Activated CD8-positive, alpha-beta memory T cell treated with anti-CD3 and anti-CD28 coated beads, Interleukin-2, amount 50 U/mL, for 48 hours (primary cell): ENCODE data around the gene WASF2.
A peak's percentile ranks its signal among the peaks of the same experiment; 100 is the strongest.

Experiments
- DNase-seq: peaks from one replicate; pipeline ENCODE4 v3.0.0-alpha.2; 2020

The WASF2 gene

DNA sequence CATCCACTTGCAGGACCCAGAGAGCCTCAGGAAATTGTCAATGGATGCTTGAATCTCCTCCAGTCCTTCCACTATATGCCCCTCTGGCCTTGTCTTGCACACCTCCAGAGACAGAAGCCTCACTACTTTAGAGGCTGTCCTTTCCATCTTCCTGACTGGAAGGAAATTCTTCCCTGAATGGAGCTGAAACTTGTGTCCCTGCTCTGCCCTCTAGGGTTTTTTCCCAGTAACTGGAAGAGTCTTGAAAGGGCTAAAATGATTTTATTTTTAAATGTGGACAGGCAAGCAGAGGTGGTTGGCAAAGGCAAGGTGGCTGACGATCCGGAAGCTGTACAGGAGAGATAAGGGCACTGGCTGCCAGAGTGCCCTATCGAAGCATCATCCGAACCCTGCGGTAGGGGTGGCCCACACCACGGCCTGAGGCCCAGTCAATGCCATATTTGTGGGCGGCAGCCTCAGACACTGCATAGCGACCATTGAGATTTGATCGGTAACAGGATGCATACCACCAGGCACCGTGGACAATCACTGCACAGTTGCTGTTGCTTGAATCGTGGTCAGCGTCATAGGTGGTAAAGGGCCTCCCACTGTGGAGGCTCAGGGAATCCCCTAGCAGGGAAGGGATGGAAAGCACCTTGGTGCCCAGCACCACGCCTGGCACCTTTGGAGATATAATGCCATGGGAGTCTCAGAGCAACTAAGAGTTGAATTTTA is 120.9 kb downstream of the WASF2 start:
- no peak for DNase-seq

GRCh38 chr1:27367160-27367650 is 122.8 kb downstream of the WASF2 start:
- DNase-seq: no peak

- DNase-seq: peak; percentile 77
Observed at GRCh38 chr1:27366411-27367159, 123.4 kb downstream of the WASF2 start, which contains the start of gene MAP3K6. Gene MAP3K6 (minus strand): TSS chr1:27366961. CDS start chr1:27366597, 364 bp downstream.

- peak; percentile 92 for DNase-seq
Observed at GRCh38 chr1:27366113-27366410, 123.9 kb downstream of the WASF2 start.

- peak; percentile 90 for DNase-seq
Observed at GRCh38 chr1:27365372-27366112, 124.4 kb downstream of the WASF2 start.

DNA sequence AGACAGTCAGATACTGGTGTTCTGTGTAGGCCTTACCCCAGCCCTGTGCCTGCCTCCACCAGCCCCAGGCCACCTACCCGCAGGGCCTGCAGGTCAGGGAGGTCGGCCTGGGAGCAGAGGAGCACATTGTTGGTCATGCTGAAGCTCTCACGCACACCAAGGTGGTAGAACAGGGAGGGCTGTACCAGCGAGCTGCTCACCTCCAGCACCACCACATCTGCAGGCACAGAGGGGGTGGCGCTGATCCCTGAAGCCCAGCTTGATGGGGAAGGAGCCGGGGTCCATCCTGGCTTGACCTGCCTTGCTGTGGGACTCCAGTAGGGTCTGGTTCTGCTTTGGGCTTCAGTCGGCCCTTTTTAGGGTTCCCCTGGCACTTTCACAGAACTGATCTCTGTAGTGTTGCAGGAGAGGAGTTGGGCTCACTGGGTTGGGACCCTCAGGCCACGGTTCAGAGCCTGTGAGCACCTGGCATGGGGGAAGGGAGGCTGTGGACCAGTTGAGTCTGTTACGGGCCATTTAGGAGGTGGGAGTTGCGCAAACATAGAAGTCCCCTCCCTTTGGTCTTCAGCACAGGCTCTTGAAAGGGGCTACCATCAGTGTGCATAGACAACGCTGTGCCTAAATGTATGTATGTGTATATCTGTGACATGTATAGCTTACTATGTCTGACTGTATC is 125.1 kb downstream of the WASF2 start:
- DNase-seq: no peak

- DNase-seq: no peak
Observed at GRCh38 chr1:27363766-27364695, 125.9 kb downstream of the WASF2 start.

DNA sequence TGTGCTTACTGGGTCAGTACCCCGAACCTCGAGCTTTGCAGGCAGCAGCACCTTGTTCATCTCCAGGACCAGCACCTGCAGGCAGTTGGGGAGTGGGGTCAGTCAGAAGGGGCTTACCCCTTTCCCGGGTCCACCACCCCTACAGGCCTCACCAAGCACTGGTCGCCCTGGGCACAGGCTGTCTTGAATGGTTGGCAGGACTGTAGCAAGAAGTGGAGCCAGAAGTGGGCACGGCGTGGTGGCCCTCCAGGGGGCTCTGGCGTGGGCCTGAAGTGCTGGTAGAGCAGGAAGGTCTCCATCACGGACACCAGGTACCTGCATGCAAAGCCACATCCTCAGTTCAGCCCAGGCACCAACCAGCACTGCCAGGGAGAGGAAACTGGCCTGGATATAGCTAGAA is 128.4 kb downstream of the WASF2 start:
- DNase-seq: no peak

DNA sequence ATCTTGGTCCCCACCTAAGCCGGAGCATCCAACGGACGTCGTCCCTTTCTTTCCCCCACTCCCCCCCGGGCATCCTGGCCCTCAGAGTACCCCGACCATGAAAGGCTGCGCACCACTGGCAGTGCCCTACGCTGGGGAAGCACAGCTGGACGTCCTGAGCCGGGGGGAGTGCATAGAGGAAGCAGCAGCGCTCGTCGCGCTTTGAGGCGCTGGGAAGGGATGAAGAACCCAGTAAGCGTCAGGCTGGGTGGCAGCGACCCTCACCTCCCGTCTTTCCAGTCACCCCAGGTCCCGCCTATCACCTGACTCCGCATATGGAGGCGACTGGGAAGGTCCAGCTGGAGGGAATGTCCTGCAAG is 128.9 kb downstream of the WASF2 start:
- DNase-seq: no peak

GRCh38 chr1:27360159-27361043 is 129.6 kb downstream of the WASF2 start:
- peak; percentile 66 for DNase-seq

DNA sequence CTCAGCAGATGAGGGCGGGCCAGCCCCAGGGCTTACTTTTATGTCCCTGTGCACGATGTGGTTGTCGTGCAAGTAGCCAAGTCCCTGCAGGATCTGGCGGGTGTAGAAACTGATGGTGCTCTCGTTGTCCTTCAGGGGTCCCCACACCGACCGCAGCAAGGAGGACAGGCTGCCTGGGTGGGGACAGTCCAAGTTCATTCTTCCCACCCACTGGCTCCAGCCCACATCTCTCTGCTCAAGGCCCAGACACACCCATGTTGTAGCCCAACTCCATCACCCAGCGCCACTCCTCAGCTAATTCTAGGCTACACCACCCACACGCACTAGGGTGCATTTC is 130.2 kb downstream of the WASF2 start:
- DNase-seq: no peak

- DNase-seq: no peak
Observed at GRCh38 chr1:27358928-27359313, 131.0 kb downstream of the WASF2 start.

GRCh38 chr1:27358038-27358927 is 131.7 kb downstream of the WASF2 start:
- DNase-seq: no peak

DNA sequence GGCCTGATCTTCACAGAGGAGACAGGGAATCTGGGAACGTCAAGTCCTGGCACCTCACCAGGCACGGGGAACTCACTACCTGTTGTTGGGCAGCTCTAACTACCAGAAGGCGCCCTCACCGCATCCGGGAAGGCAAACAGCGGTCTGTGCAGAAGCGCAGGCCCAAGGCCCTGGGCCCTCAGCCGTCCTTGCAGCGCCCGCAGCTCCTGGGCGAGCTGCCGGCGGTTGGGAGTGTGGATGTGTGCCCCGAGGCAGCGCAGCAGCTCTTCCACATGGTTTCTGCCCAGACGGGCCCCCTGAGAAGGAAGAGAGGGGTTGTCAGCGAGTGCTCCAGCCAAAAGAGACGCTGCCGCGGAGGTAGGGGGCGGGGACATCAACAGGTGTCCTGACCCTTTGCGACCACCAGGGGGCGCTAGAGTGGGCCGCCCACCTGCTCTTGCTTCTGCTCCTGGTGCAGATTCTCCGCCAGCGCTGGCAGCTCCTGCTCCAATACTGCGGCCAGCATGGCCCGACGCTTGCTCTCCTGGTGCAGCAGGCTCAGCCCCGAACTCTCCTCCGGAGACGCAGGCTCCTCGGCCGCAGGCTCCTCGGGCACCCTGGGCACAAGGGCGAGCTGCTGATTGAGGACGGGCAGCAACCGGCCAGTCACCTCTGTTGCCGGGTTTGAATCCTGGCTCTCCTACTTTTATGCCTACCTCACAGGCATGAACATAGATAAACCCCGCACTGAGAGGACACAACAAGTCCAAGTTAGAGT is 132.5 kb downstream of the WASF2 start:
- peak; percentile 95 for DNase-seq

DNA sequence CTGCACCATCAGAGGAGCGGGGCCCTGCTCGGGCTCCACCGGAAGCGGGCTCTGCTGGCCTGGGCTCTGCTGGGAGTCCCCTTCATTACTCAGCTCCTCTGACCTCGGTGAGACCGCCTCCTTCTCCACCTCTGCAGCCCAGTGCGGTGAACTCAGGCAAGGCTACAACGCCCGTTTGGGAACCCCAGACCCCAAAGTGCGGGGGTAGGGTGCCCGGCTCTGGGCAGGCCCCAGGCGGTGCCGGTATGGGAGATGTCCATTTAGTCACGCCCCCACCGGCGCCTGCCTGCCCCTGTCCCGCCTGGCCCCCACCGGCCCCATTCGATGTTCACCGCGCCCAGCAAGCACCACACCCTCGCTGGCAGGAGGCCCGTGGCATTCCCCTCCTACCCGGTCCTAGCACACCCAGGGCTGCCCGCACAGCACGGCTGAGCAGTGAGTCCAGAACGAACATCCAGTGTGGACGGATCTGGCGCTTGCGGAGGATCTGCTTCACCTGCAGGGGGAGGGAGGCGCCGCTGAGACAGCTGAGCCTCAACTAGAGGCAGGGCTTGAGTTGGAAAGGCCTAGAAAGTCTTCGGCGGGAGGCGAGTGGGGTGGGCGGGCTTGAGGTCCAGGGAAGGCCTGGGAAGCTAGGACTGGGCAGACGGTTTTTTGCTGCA is 133.2 kb downstream of the WASF2 start:
- peak; percentile 77 for DNase-seq

GRCh38 chr1:27356277-27356618 is 133.7 kb downstream of the WASF2 start:
- DNase-seq: no peak

GRCh38 chr1:27355683-27356082 is 134.3 kb downstream of the WASF2 start:
- no peak for DNase-seq
